GM08714 (cell line): ENCODE measurements around the gene NKX2-2.

Experiments
- H3K4me3 ChIP-seq: fragments of 200-500 bp; sonication (Bioruptor generic); 2 replicates; pipeline ENCODE4 v1.5.1; 2014; ENCODE audit warnings: mild to moderate bottlenecking, low read length, inconsistent platforms
- ZNF274 ChIP-seq: IDR thresholded peaks from 2 replicates; pipeline ENCODE4 v1.6.1; 2012; ENCODE audit warnings: mild to moderate bottlenecking, low read depth, low read length

Gene NKX2-2

DNA sequence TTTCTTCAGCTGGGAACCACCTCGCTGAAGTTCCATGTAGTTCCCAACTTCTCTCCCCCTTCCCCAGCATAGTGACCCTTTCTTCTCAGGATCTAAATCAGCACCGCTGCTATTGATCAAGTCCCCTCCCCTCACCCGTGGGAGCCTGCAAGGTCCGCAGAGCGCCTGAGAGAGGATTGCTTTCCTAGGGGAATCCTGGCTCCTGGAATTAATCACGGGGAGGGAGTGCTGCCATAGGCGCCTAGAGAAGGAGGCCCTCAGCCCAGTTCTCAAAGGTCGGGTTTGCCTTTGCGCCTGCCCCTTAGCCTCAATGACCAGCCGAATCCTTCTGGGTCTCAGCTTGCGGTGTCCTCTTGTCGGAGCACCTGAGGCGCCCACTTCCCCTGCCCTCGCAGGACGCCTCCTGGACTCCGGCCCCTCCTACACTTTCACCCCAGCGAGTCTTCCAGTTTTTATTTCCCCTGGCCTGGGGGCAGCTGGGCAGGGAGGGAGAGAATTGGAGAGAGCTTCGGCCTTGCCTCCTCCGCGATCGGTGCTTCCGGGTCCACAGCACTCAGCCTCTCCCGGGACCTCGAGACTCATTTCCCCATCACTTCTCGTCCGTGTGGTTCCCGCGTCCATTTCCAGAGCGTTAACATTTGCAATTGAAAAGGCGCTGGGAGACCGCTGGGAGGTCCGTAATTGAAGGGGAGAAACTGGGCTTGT, 3.1 kb upstream of the NKX2-2 start:
- no peak overlapping the region for H3K4me3 ChIP-seq

DNA sequence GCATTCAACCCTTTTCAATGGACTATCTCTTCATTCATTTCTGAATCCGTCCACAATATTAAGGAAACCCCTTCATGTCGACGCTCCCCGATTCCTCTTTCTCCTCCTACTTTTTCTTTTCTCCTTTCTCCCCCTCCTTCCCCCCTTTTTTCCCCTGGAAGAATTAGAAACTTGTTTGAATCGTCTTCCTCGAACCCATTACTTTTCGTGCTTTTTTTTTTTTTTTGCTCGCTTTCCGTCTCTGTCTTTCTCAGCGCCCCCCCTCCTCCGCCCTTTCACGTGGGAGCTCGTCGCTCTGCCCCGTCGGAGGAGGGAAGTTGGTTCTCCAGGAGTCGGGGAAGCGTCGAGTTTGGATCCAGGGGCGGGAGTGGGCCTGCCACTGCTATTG, 2.3 kb upstream of the NKX2-2 start:
- no peak overlapping the region for H3K4me3 ChIP-seq
- no peak for TF ChIP-seq ZNF274

More for the DNA sequence above, 3.1 kb upstream of the NKX2-2 start:
- TF ChIP-seq ZNF274 = no peak

DNA sequence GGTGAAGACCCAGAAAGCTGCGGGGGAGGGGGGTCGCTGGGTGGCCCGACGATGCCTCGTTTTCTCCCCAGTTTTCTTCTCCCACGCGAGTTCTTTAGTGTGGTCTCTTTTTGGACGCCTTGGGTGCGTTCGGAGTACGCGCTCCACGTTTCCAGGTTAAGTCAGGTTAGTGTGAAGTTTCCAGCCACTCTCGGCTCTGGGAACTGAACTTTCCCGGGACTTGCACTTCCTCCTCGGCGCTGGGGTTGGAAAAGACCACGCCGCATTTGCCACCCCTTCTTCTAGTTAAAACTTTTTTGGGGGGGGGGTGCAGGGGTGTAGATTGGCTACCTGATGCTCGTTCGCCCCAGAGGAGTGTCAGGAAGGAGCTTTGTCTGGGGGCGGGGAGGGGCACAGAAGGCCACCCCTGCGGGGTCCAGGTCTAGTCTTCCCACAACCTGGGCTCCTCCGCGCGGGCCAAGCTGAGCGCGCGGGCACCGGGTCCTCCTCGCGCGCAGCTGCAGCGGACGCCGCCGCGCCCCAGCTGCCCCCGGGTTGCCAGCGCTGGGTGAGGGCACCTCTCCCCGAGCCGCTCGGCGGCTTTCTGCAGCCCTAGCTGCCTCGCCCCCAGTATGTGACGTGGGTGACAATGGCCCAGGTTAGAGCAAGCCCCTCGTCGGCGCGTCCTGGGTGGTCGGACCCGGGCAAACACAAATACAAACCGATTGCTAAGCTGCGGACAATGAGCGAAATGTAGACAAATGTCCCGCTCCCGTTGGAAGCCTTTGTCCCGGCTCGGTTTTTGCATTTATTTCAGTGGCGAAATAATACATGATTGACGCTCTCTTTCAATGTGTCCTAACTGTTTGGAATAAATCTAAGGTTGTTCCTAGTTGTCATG, 1.7 kb upstream of the NKX2-2 start:
- H3K4me3 ChIP-seq = no peak overlapping the region
- TF ChIP-seq ZNF274 = no peak

DNA sequence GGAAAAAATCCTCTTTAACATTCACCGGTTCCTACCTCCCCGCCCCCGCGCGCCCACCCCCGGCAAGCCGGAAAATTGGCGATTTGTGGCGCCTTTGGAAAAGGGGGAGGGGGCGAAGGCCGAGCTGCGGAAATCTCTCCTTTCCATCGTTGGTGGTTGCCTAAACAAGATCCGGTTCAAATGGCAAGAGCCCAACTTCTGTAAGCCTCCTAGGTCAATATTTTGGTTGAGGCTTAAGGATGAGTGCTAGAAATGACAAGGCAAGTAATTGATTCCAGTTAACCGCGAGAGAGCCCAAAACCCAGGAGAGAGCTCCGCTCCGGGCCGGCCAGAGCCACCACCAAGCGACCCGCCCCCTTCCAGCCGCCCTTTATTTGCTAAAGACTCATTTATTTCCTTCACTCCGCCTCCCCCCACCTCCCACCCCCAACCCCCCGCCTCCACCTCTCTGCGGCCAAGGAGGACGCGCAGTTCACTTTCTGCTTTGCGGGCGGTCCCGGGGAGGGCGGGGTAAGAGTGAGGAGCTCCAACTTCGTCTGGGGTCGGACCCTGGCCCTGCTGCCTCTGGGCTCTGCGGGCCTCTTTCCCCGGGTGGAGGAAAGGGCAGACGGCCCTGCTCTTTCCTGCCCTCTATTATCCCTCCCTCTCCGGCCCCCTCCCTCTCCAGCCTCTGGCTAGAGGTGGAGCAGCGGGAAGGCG, 838 bp upstream of the NKX2-2 start:
- H3K4me3 ChIP-seq = no peak overlapping the region
- no peak for TF ChIP-seq ZNF274

DNA sequence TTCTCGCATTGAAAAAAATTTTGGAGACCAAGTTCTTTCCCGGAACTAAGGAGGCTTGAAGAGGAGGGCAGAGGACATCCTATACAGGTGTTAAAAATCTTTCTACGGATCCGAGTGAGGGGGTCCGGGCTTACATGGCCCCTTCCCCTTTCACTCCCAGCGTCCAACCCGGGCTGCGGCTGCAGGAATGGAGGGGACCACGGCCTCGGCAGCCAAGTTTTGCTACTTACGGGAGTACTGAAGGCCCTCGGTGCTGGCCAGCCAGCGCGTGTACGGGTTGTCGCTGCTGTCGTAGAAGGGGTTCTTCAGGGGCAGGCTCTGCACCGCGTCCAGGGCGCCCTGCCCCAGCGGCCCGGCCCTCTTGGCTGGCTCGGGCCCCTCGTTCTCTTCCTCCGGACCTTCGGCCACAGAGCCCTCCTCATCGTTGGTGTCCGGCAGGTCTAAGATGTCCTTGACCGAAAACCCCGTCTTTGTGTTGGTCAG, 642 bp downstream of the NKX2-2 start:
- H3K4me3 ChIP-seq = no peak overlapping the region
- no peak for TF ChIP-seq ZNF274

DNA sequence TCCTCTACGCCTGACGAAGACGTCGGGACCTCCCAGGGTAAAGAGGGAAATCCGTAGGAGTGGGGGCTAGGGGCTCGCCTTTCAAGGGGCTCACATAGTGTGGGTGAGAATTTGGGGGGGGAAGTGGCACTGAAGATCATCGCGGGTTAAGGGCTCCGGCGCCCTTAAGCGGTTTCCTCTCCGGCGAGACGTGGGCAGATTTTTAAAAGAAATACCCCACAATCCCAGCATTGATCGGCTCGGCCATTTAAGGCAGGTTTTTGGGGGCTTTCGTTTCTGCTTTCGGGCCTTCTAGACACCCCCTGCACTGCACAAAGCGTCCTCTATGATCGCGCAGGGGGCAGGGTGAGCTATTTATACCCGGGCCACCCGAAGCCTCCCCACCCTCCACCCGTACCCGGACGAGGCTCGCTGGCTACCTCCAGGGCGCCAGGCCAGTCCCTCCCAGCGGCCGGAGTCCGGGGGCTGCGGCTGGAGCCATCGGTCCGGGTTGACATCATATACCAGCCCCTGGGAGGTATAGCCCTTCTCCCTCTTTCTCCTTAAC, 1.2 kb downstream of the NKX2-2 start:
- no peak overlapping the region; the same call in 1 of the 2 replicates for H3K4me3 ChIP-seq
- no peak for TF ChIP-seq ZNF274

DNA sequence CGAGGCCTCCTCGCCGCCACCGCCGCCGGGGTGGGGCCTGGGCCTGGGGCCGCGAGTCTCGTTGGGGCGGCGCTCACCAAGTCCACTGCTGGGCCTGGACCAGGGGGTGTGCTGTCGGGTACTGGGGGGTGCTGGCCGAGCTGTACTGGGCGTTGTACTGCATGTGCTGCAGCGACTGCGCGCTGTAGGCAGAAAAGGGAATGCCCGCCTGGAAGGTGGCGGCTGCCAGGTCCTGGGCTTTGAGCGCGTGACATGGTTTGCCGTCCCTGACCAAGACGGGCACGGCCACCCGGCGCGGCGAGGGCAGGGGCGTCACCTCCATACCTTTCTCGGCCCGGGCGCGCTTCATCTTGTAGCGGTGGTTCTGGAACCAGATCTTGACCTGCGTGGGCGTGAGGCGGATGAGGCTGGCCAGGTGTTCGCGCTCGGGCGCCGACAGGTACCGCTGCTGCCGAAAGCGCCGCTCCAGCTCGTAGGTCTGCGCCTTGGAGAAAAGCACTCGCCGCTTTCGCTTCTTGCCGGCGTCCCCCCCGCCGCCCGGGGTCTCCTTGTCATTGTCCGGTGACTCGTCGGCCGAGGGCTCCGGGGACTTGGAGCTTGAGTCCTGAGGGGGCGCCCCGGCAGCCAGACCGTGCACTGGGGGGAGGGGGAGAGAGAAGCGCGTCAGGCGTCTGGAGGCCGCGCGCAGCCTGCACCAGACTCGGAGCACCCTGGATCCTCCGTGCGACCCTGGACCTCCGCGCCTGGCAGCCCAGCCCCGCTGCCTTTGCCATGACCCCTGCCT, 1.8 kb downstream of the NKX2-2 start:
- no peak overlapping the region; the same call in 1 of the 2 replicates for H3K4me3 ChIP-seq
- TF ChIP-seq ZNF274 = no peak

DNA sequence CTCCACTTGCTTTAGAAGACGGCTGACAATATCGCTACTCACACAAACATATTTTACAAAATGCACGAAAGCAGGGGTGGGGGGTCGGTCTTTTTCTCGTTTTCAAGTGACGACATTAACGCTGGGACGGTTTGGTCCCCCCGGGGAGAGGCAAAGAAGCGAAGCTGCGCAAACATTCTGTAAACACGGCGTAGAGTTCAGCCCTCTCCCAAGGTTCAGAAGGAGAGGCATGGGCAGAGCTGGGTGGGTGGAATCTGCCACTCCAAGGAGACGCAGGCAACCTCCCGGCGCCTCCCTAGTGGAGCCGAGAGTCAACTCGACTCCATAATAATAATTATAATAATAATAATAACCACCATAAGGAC, 2.4 kb downstream of the NKX2-2 start:
- TF ChIP-seq ZNF274 = no peak
- no peak overlapping the region for H3K4me3 ChIP-seq

DNA sequence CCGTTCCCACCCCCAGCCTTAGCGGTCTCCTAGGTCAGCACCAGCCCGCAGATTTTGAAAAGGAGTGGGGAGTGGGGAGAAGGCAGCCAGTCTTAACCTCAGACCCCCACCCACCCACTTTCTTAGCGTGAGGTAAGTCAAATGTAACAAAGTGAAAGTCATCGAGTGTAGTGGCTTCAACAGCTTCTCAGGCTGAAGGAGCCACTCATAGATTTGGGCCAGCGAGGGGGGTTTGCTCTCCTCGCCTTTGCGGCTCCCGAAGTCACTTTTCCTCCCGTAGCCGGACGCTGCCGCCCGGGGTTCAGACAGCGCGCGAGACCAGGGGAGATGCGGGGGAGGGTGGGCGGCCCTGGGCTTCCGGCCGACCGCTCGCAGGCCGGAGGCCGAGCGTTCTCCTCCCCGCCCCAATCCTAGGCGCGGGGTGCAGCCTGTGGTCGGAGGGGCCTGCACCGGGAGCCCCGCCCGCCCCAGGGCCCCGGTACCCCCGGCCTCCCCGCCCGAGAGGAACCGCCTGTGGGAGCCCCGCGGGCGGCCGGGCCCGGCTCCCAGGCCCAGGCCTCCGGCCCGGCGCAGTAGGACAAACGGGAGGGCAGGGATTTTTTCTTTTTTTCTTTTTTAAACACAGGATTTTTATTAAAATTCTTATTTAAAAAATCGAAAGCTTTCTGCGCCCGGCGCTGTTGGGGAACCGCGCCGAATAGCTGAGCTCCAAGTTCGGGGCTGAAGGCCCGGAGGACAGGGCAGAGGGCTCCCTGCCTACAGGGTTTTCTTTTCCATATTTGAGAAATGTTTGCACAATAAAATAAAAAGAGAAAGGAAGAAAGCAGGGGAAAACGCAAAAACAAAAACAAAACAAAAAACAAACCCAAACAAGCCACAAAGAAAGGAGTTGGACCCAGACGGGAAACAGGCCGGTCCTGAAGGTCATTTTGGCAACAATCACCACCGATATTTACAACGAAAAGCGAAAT, 3.2 kb downstream of the NKX2-2 start:
- TF ChIP-seq ZNF274 = no peak
- peak overlapping the region; percentile 55; the same call in 1 of the 2 replicates for H3K4me3 ChIP-seq

DNA sequence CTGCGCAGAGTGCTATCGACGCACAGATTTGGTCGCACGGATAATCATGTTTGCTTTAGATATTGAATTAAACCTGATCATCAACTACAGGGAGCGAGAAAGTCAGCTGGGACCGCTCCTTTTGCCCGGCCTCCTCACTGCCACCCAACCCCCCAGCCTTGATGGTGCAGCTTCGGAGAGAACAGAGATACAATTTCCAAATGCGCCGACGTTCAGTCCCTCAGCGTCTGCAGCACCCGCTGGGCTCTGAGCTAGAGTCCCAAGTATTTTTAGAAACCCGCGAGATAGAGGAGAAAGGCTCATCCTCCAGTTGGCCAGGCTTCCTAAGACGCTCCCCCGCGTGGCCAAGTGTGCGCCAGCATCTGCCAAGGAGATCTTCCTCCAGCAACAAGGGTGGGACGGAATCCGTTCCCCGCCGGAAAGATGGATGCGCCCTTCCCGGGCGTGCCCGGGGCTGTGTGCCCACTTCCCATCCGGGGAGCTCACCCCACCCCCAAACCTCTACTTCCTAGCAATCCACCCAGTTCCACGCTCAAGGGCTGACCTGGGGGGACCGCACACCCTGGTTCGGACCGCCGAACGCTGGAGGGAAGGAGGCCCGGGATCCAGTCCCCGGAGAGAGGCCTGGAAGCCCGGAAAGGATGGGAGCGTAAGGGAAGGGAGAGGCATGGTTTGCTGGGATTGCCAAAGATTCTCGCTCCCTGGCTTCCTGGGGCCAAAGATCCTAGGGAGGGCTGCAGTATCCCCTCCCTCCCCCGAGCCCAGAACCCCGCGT, 4.1 kb downstream of the NKX2-2 start:
- TF ChIP-seq ZNF274 = no peak
- H3K4me3 ChIP-seq = peak overlapping the region; percentile 55; the same call in 1 of the 2 replicates

DNA sequence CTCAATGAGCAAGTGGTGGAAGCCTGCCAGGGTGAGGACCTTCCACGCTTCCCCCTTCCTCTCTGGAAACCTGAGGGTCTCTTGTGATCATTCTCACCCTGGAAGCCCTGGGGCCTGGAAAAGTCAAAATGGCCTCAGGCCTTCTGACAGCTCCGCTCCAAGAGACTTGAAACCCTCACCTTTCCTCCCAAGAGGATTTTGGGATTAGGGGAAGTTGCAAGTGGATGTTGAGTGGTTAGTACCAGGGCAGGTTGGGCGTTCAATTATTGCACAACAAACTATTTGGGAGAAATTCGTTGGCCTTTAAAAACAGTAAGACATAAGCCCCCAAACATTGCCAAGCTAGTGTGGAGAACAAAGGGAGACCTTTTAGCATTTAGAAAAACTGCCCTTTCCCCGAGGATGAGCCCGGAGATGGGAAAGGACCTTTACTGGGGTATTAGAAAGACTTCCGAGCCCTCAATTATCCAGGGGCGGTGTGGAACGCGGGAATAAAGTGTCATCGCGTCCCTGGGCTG, 4.7 kb downstream of the NKX2-2 start:
- no peak for TF ChIP-seq ZNF274
- no peak overlapping the region for H3K4me3 ChIP-seq
